A549 (cell line): ENCODE measurements around the gene PCDHA1. TPM values are rescaled to one million over a fixed set of nuclear protein-coding genes. Genes with fewer than 3 reads are reported as not detected.
A peak's percentile ranks its signal among the peaks of the same experiment; 100 is the strongest.
"Not testable (repeated sequence)": the region's sequence is repeated elsewhere in the genome, so short reads cannot be mapped to it uniquely, and the experiment has no call there.

ENCODE experiments used
- ATAC-seq, 2 experiments: fragments of 200-7000 bp in 1 of 2; fragments of >200 bp in 1 of 2; cut with Nextera tagmentation in 1 of 2; cut with Tn5 transposase in 1 of 2; 3 replicates each; pipeline versions ENCODE4 v1.8.0 to v1.9.1; 2018 to 2020; ENCODE audit warnings: mild to moderate bottlenecking in 1 of 2, moderate library complexity in 1 of 2
- CTCF ChIA-PET: fragments of 300-600 bp; sonication (Branson Sonifier 250); formaldehyde crosslinking; extraction: SDS; loops from one replicate; lab custom pipeline; 2021; ENCODE audit warnings: antibody characterized with exemption, inconsistent platforms; lab: Yijun Ruan, JAX
- POLR2A ChIA-PET: fragments of 350-600 bp; formaldehyde crosslinking; extraction: SDS; loops from one replicate; lab custom pipeline; 2021; ENCODE audit warnings: antibody characterized with exemption, inconsistent platforms; lab: Yijun Ruan, JAX
- DNase-seq, 2 experiments: peaks; one replicate each; pipeline versions ENCODE4 v3.0.0 to v3.0.0-alpha.2; 2011 to 2016; ENCODE audit warnings: low read depth in 1 of 2, low spot score in 1 of 2
- FAIRE-seq: peaks from 2 replicates; lab custom pipeline; 2011; peaks lifted over from hg19 to GRCh38; lab: Jason Lieb, UNC
- H3K27ac ChIP-seq, 2 experiments: fragments of >200 bp; sonication (Bioruptor Twin); formaldehyde crosslinking; 3 replicates each; pipeline ENCODE4 v1.5.1; 2016 to 2017
- H3K4me1 ChIP-seq: fragments of >200 bp; sonication (Bioruptor Twin); formaldehyde crosslinking; 3 replicates; pipeline ENCODE4 v1.6.1; 2016
- H3K4me2 ChIP-seq: fragments of >200 bp; sonication (Bioruptor Twin); formaldehyde crosslinking; 3 replicates; pipeline ENCODE4 v1.6.1; 2016
- H3K4me3 ChIP-seq: fragments of >200 bp; sonication (Bioruptor Twin); formaldehyde crosslinking; 3 replicates; pipeline ENCODE4 v1.5.1; 2016
- H3K9me3 ChIP-seq: fragments of >200 bp; sonication (Bioruptor Twin); formaldehyde crosslinking; 3 replicates; pipeline ENCODE4 v1.6.1; 2016
- CTCF ChIP-seq: fragments of >200 bp; sonication (Bioruptor Twin); formaldehyde crosslinking; IDR thresholded peaks from 3 replicates; pipeline ENCODE4 v1.5.1; 2016
- EP300 ChIP-seq, 2 experiments: fragments of >200 bp; sonication (Bioruptor Twin); formaldehyde crosslinking; IDR thresholded peaks; 2 replicates in 1 of 2; 3 replicates in 1 of 2; pipeline ENCODE4 v1.6.1; 2016 to 2017
- JUNB ChIP-seq: fragments of >200 bp; sonication (Bioruptor Twin); formaldehyde crosslinking; IDR thresholded peaks from 2 replicates; pipeline ENCODE4 v1.6.1; 2016
- MAFK ChIP-seq: fragments of 450-650 bp; IDR thresholded peaks from 2 replicates; pipeline ENCODE4 v1.6.1; 2014; ENCODE audit not compliant: partially characterized antibody
- RAD21 ChIP-seq, 2 experiments: fragments of >200 bp in 1 of 2; sonication (Bioruptor Twin) in 1 of 2; formaldehyde crosslinking in 1 of 2; IDR thresholded peaks in 1 of 2; conservative IDR thresholded peaks in 1 of 2; 2 replicates in 1 of 2; 3 replicates in 1 of 2; pipeline ENCODE4 v1.6.1; 2012 to 2018; ENCODE audit warnings: inconsistent platforms in 1 of 2
- USF2 ChIP-seq: fragments of 450-650 bp; IDR thresholded peaks from 2 replicates; pipeline ENCODE4 v1.6.1; 2014; ENCODE audit warnings: antibody characterized with exemption
- ZFP36 ChIP-seq: fragments of 450-650 bp; IDR thresholded peaks from 2 replicates; pipeline ENCODE4 v1.6.1; 2014; ENCODE audit warnings: borderline replicate concordance; ENCODE audit not compliant: partially characterized antibody
- WGBS: methylation state at CpG from one replicate; pipeline ENCODE4 v1.1.6; 2017; ENCODE audit errors: missing lambda C conversion rate; 5-methylcytosine and 5-hydroxymethylcytosine counted together
- polyA plus RNA-seq, 4 experiments: library from polyadenylated mRNA; depleted of rRNA in 3 of 4; stranded (reverse); fragments of >200 nt; fragmentation: RNase III in 1 of 4; extraction: RNeasy Plus Mini Kit Qiagen cat#74134 plus additional on column Dnase treatment in 1 of 4; gene quantifications; 2 replicates in 3 of 4; 3 replicates in 1 of 4; pipeline ENCODE4 v1.2.3, GENCODE V29; 2011 to 2017

PCDHA1 gene
- polyA plus RNA-seq, 2 of the 4 experiments (the other 2 are of a cell fraction), result 0.13 to 0.52 TPM

- no peak for TF ChIP-seq USF2
- TF ChIP-seq EP300 (IDR thresholded peaks at IDR 0.05), result no peak
- TF ChIP-seq CTCF, result no peak
- no peak for TF ChIP-seq ZFP36
These were observed 57.1 kb downstream of the PCDHA1 start (continued) for GRCh38 chr5:140842798-140843733.

- POLR2A ChIA-PET, DNase-seq, H3K4me3 ChIP-seq, FAIRE-seq, CTCF ChIA-PET, H3K27ac ChIP-seq, H3K4me1 ChIP-seq, H3K9me3 ChIP-seq, H3K4me2 ChIP-seq: not testable (repeated sequence)
- ATAC-seq, result peak in 1 of 2 experiments; percentile 61; a peak in 3 of 6 replicates
- 71% methylated on average over 38 of the region's 48 CpGs for WGBS
These were observed 62.5 kb downstream of the PCDHA1 start, which contains the start of gene PCDHA9 for GRCh38 chr5:140848139-140849102. PCDHA9 (plus strand) TSS chr5:140848382; CDS start chr5:140848496, 114 bp downstream.

- H3K4me2 ChIP-seq, H3K4me1 ChIP-seq, FAIRE-seq, H3K4me3 ChIP-seq, H3K9me3 ChIP-seq, ATAC-seq, DNase-seq, POLR2A ChIA-PET, H3K27ac ChIP-seq: not testable (repeated sequence)
- CTCF ChIA-PET, result interaction anchor here (1.3 kb wide), 1 partner anchor 10 kb away, joined by 3 read pairs; no protein-coding TSS in a partner anchor
- 91% methylated on average over 93 of the region's 101 CpGs for WGBS
These were observed 64.1 kb downstream of the PCDHA1 start for GRCh38 chr5:140849831-140850634.

GRCh38 chr5:140855772-140856674 is 70.1 kb downstream of the PCDHA1 start, which contains the start of gene PCDHA10:
PCDHA10 (plus strand) TSS chr5:140855897; CDS start chr5:140856049, 152 bp downstream.
- WGBS, result 73% methylated on average over 43 of the region's 44 CpGs
- H3K4me2 ChIP-seq, result no peak within 1 kb of the TSS
- ATAC-seq, result no peak
- H3K27ac ChIP-seq, result no peak within 1 kb of the TSS
- ChIA-PET POLR2A (no interaction called here), CTCF (interaction anchor here (0.6 to 1.4 kb wide), 5 partner anchors 34 to 663 kb away, joined by 3 to 7 read pairs (median 3); partner anchors contain the start of genes PCDHA4 and PCDHA5)
- no peaks in the 10 kb centered on the region for H3K4me1 ChIP-seq
- peaks cover 11% of the 10 kb centered on the region; the same call in 2 of the 3 replicates for H3K9me3 ChIP-seq
- no peak within 1 kb of the TSS for H3K4me3 ChIP-seq
- no peak for FAIRE-seq
- peak in 1 of 2 experiments; percentile 18 for DNase-seq
- TF ChIP-seq RAD21 (conservative IDR thresholded peaks at IDR 0.05 in 1 of 2, IDR thresholded peaks at IDR 0.05 in 1 of 2) (peak in 1 of 2 experiments; percentile 17; a peak in 1 of 5 replicates), MAFK (peak; percentile 61), JUNB (no peak)
